IPS DF 19.7 (cell line): ENCODE measurements around the gene ITPA.
"Not testable (repeated sequence)": the region's sequence is repeated elsewhere in the genome, so short reads cannot be mapped to it uniquely, and the experiment has no call there.

Source experiments
- DNase-seq: peaks from one replicate; pipeline ENCODE4 v3.0.0-alpha.2; 2013; ENCODE audit warnings: low read depth, low spot score

Gene ITPA

GRCh38 chr20:3199976-3200755 is 9.1 kb upstream of the ITPA start:
- no peak for DNase-seq

GRCh38 chr20:3202965-3203314 is 6.4 kb upstream of the ITPA start:
- no peak for DNase-seq

- DNase-seq = no peak
Measured at GRCh38 chr20:3203315-3204123, 5.8 kb upstream of the ITPA start.

GRCh38 chr20:3204124-3204794 is 5.0 kb upstream of the ITPA start, which contains the start of gene DDRGK1:
DDRGK1 (minus strand) TSS chr20:3204682; CDS start chr20:3204627, 55 bp downstream.
- DNase-seq = no peak

- DNase-seq = no peak
Measured at GRCh38 chr20:3208786-3209256, 477 bp upstream of the ITPA start.

GRCh38 chr20:3209946-3210317 is 634 bp downstream of the ITPA start:
- no peak for DNase-seq

- DNase-seq = no peak
Measured at GRCh38 chr20:3210346-3210745, 1.0 kb downstream of the ITPA start.

- no peak for DNase-seq
Measured at GRCh38 chr20:3213226-3213625, 3.9 kb downstream of the ITPA start.

GRCh38 chr20:3215359-3215917 is 6.1 kb downstream of the ITPA start:
- not testable (repeated sequence) for DNase-seq

- DNase-seq = no peak
Measured at GRCh38 chr20:3218307-3218988, 9.2 kb downstream of the ITPA start.

- no peak for DNase-seq
Measured at GRCh38 chr20:3221398-3222226, 12.3 kb downstream of the ITPA start.

- DNase-seq = no peak
Measured at GRCh38 chr20:3222635-3223600, 13.6 kb downstream of the ITPA start.

GRCh38 chr20:3223651-3223993 is 14.3 kb downstream of the ITPA start:
- no peak for DNase-seq

- DNase-seq = no peak
Measured at GRCh38 chr20:3223994-3224680, 14.8 kb downstream of the ITPA start.

- no peak for DNase-seq
Measured at GRCh38 chr20:3224681-3225421, 15.6 kb downstream of the ITPA start.

GRCh38 chr20:3226093-3226492 is 16.8 kb downstream of the ITPA start:
- no peak for DNase-seq

- no peak for DNase-seq
Measured at GRCh38 chr20:3226864-3227263, 17.6 kb downstream of the ITPA start.

GRCh38 chr20:3227506-3227905 is 18.2 kb downstream of the ITPA start:
- DNase-seq = no peak
